GM12865 (cell line): ENCODE data around the gene SCAMP4.

Source experiments
- DNase-seq: peaks from one replicate; pipeline ENCODE4 v3.0.0; 2010; ENCODE audit warnings: low read depth
- H3K4me3 ChIP-seq: 2 replicates; pipeline ENCODE4 v1.5.1; 2011; ENCODE audit warnings: mild to moderate bottlenecking, low read depth, low read length, control low read depth
- TF ChIP-seq, protein P1 (sequence below): IDR thresholded peaks from 2 replicates; pipeline ENCODE4 v1.5.1; 2011; ENCODE audit warnings: low read length, control low read depth, low read depth, inconsistent platforms; ENCODE audit not compliant: insufficient read depth; ENCODE audit errors: missing control alignments

Gene SCAMP4

DNA sequence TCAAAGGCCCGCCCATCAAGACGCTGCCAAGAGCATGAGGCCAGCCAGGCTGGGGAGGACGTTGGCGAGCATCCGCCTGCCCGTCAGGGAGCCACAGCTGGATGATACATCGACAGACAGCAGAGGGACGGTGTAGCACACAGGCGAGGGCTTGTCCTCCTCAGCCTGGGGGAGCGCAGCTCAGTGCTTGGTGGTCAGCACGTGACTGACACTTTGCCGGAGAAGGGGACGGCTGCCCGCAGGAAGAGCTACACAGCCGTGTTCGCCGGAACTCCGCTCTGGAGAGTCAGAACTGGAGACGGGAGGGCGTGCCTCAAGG lies 69.9 kb downstream of the SCAMP4 start:
- H3K4me3 ChIP-seq: no peak overlapping the region
- DNase-seq: no peak
- TF ChIP-seq, protein P1, sequence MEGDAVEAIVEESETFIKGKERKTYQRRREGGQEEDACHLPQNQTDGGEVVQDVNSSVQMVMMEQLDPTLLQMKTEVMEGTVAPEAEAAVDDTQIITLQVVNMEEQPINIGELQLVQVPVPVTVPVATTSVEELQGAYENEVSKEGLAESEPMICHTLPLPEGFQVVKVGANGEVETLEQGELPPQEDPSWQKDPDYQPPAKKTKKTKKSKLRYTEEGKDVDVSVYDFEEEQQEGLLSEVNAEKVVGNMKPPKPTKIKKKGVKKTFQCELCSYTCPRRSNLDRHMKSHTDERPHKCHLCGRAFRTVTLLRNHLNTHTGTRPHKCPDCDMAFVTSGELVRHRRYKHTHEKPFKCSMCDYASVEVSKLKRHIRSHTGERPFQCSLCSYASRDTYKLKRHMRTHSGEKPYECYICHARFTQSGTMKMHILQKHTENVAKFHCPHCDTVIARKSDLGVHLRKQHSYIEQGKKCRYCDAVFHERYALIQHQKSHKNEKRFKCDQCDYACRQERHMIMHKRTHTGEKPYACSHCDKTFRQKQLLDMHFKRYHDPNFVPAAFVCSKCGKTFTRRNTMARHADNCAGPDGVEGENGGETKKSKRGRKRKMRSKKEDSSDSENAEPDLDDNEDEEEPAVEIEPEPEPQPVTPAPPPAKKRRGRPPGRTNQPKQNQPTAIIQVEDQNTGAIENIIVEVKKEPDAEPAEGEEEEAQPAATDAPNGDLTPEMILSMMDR: no peak
